ENCODE results near the gene IFNL2. TPM values are rescaled to one million over a fixed set of nuclear protein-coding genes. Genes with fewer than 3 reads are reported as not detected.

The IFNL2 gene
- polyA plus RNA-seq, 3 donors = not detected

GRCh38 chr19:39315933-39316332 lies 47.7 kb downstream of the IFNL2 start:
- no peak for DNase-seq (ENCODE audit: low read depth in 3 of 3, low spot score in 2 of 3)

GRCh38 chr19:39316627-39317321 lies 48.6 kb downstream of the IFNL2 start:
- no peak for DNase-seq (ENCODE audit: low read depth in 3 of 3, low spot score in 2 of 3)

- DNase-seq (ENCODE audit: low read depth in 3 of 3, low spot score in 2 of 3) = no peak
Observed at GRCh38 chr19:39317476-39317875, 49.3 kb downstream of the IFNL2 start.

GRCh38 chr19:39318071-39318470 lies 49.9 kb downstream of the IFNL2 start:
- DNase-seq (ENCODE audit: low read depth in 3 of 3, low spot score in 2 of 3) = no peak

- no peak for DNase-seq (ENCODE audit: low read depth in 3 of 3, low spot score in 2 of 3)
Observed at GRCh38 chr19:39318690-39319089, 50.5 kb downstream of the IFNL2 start.

- DNase-seq (ENCODE audit: low read depth in 3 of 3, low spot score in 2 of 3) = no peak
Observed at GRCh38 chr19:39319098-39319891, 51.1 kb downstream of the IFNL2 start.

Other genes with a start within 250 kb of the IFNL2 start
- gene FBXO27, start 235.8 kb upstream of the IFNL2 start, polyA plus RNA-seq (ENCODE audit: insufficient read length in 3 of 3) = 1 to 10 TPM; 6.3 to 7.3 (median 7.0) TPM
- under 1 TPM; 0.31 to 0.76 (median 0.64) TPM for gene ACP7, start 184.0 kb upstream of the IFNL2 start, polyA plus RNA-seq (ENCODE audit: insufficient read length in 3 of 3)
- gene PAK4, start 142.6 kb upstream of the IFNL2 start, polyA plus RNA-seq (ENCODE audit: insufficient read length in 3 of 3) = 10 to 100 TPM; 40.0 to 50.1 (median 45.4) TPM
- 1 to 10 TPM in 2 of 3 donors, under 1 TPM in 1; 0.89 to 3.4 (median 1.5) TPM for gene NCCRP1, start 71.4 kb upstream of the IFNL2 start, polyA plus RNA-seq (ENCODE audit: insufficient read length in 3 of 3)
- not detected for gene SYCN, start 64.1 kb upstream of the IFNL2 start, polyA plus RNA-seq (ENCODE audit: insufficient read length in 3 of 3)
- not detected for gene IFNL3, start 23.4 kb upstream of the IFNL2 start, polyA plus RNA-seq (ENCODE audit: insufficient read length in 3 of 3)
- gene IFNL4, start 19.5 kb upstream of the IFNL2 start, polyA plus RNA-seq (ENCODE audit: insufficient read length in 3 of 3) = not detected
- not detected for gene IFNL1, start 28.0 kb downstream of the IFNL2 start, polyA plus RNA-seq (ENCODE audit: insufficient read length in 3 of 3)
- gene LRFN1, start 52.5 kb downstream of the IFNL2 start, polyA plus RNA-seq (ENCODE audit: insufficient read length in 3 of 3) = 1 to 10 TPM in 2 of 3 donors, under 1 TPM in 1; 0.80 to 1.1 (median 1.1) TPM
- 10 to 100 TPM; 28.3 to 31.4 (median 28.6) TPM for gene GMFG, start 67.6 kb downstream of the IFNL2 start, polyA plus RNA-seq (ENCODE audit: insufficient read length in 3 of 3)
- 100 to 1,000 TPM in 1 of 3 donors, 10 to 100 TPM in 2; 85.3 to 101 (median 91.6) TPM for gene SAMD4B, start 74.0 kb downstream of the IFNL2 start, polyA plus RNA-seq (ENCODE audit: insufficient read length in 3 of 3)
- gene PAF1, start 122.7 kb downstream of the IFNL2 start, polyA plus RNA-seq (ENCODE audit: insufficient read length in 3 of 3) = 10 to 100 TPM; 73.5 to 73.8 (median 73.6) TPM
- 10 to 100 TPM; 38.8 to 41.8 (median 39.4) TPM for gene MED29, start 123.0 kb downstream of the IFNL2 start, polyA plus RNA-seq (ENCODE audit: insufficient read length in 3 of 3)
- gene ZFP36, start 138.5 kb downstream of the IFNL2 start, polyA plus RNA-seq (ENCODE audit: insufficient read length in 3 of 3) = 10 to 100 TPM; 15.4 to 59.7 (median 26.1) TPM
- gene PLEKHG2, start 144.3 kb downstream of the IFNL2 start, polyA plus RNA-seq (ENCODE audit: insufficient read length in 3 of 3) = 10 to 100 TPM; 53.2 to 68.0 (median 59.0) TPM
- gene RPS16, start 167.6 kb downstream of the IFNL2 start, polyA plus RNA-seq (ENCODE audit: insufficient read length in 3 of 3) = 1,000 to 10,000 TPM; 1,117 to 1,257 (median 1,239) TPM
- 100 to 1,000 TPM; 127 to 145 (median 141) TPM for gene SUPT5H, start 177.2 kb downstream of the IFNL2 start, polyA plus RNA-seq (ENCODE audit: insufficient read length in 3 of 3)
- gene TIMM50, start 212.4 kb downstream of the IFNL2 start, polyA plus RNA-seq (ENCODE audit: insufficient read length in 3 of 3) = 10 to 100 TPM; 67.3 to 77.8 (median 75.1) TPM
- under 1 TPM; 0.29 to 0.61 (median 0.55) TPM for gene DLL3, start 230.6 kb downstream of the IFNL2 start, polyA plus RNA-seq (ENCODE audit: insufficient read length in 3 of 3)
- 1 to 10 TPM; 3.6 to 7.6 (median 3.8) TPM for gene SELENOV, start 246.7 kb downstream of the IFNL2 start, polyA plus RNA-seq (ENCODE audit: insufficient read length in 3 of 3)

Data from right renal cortex interstitium (tissue), 3 donors.